GM12873 (cell line): Measurements from ENCODE around the gene RAB7B.

ENCODE experiments used
- CTCF ChIP-seq: IDR thresholded peaks from 2 replicates; pipeline ENCODE4 v1.5.1; 2012; ENCODE audit warnings: low read depth, mild to moderate bottlenecking, moderate library complexity, low read length, control low read depth; ENCODE audit not compliant: insufficient read depth; ENCODE audit errors: missing control alignments

The RAB7B gene

GRCh38 chr1:205933671-205934618, 69.2 kb downstream of the RAB7B start:
- no peak for TF ChIP-seq CTCF

- no peak for TF ChIP-seq CTCF
Measured at GRCh38 chr1:205932776-205933175, 70.4 kb downstream of the RAB7B start.

GRCh38 chr1:205930799-205931281, 72.4 kb downstream of the RAB7B start:
- no peak for TF ChIP-seq CTCF

- TF ChIP-seq CTCF = no peak
Measured at GRCh38 chr1:205930195-205930577, 73.0 kb downstream of the RAB7B start.

- no peak for TF ChIP-seq CTCF
Measured at GRCh38 chr1:205929496-205930194, 73.5 kb downstream of the RAB7B start.

GRCh38 chr1:205928317-205928716, 74.9 kb downstream of the RAB7B start:
- TF ChIP-seq CTCF = no peak

GRCh38 chr1:205927676-205928075, 75.5 kb downstream of the RAB7B start:
- no peak for TF ChIP-seq CTCF
